Measurements from ENCODE around the gene UBXN6. TPM values are rescaled to one million over a fixed set of nuclear protein-coding genes. Genes with fewer than 3 reads are reported as not detected.

The UBXN6 gene
- total RNA-seq, 4 donors from 2014 or later: 40.7 to 72.9 (median 50.8) TPM

GRCh38 chr19:4446704-4447200 is 10.8 kb downstream of the UBXN6 start:
- peaks cover 10 to 30% (median 17%) of the 10 kb centered on the region in 3 donors for H3K4me1 ChIP-seq
- H3K27ac ChIP-seq: no peak overlapping the region
- DNase-seq: no peak
- TF ChIP-seq CTCF (IDR thresholded peaks at IDR 0.05): no peak
- no peak for TF ChIP-seq POLR2A (IDR thresholded peaks at IDR 0.05)
- intact Hi-C loops (cut with DNase I): no loop called here
- peaks cover 56 to 85% (median 58%) of the 10 kb centered on the region in 3 donors for H3K36me3 ChIP-seq
- 73 to 75% methylated on average over 3 to 5 of the region's 15 CpGs for WGBS, 2 donors
- no peak overlapping the region for H3K4me3 ChIP-seq
- no peaks in the 10 kb centered on the region for H3K27me3 ChIP-seq
- H3K9me3 ChIP-seq: no peaks in the 10 kb centered on the region

GRCh38 chr19:4445963-4446703 is 11.5 kb downstream of the UBXN6 start:
- Histone ChIP-seq H3K27ac (no peak overlapping the region), H3K4me3 (no peak overlapping the region), H3K36me3 (peaks cover 52 to 79% (median 53%) of the 10 kb centered on the region in 3 donors), H3K4me1 (peaks cover 10 to 30% (median 17%) of the 10 kb centered on the region in 3 donors), H3K27me3 (no peaks in the 10 kb centered on the region), H3K9me3 (no peaks in the 10 kb centered on the region)
- intact Hi-C loops (cut with DNase I): no loop called here
- no peak for DNase-seq
- WGBS, 2 donors: 87 to 100% methylated on average over 3 to 18 of the region's 58 CpGs
- TF ChIP-seq CTCF (IDR thresholded peaks at IDR 0.05) (no peak), POLR2A (IDR thresholded peaks at IDR 0.05) (no peak)

- H3K36me3 ChIP-seq: peaks cover 45 to 68% (median 51%) of the 10 kb centered on the region in 3 donors
- intact Hi-C loops (cut with DNase I): no loop called here
- 71 to 88% methylated on average over 4 to 12 of the region's 36 CpGs for WGBS, 2 donors
Observed at GRCh38 chr19:4444765-4445741, 12.5 kb downstream of the UBXN6 start.

GRCh38 chr19:4443966-4444764 is 13.4 kb downstream of the UBXN6 start:
- TF ChIP-seq POLR2A (IDR thresholded peaks at IDR 0.05) (no peak), CTCF (IDR thresholded peaks at IDR 0.05) (no peak)
- H3K27me3 ChIP-seq: no peaks in the 10 kb centered on the region
- no peak for DNase-seq
- H3K27ac ChIP-seq: no peak overlapping the region
- H3K4me3 ChIP-seq: no peak overlapping the region
- peaks cover 45 to 59% (median 45%) of the 10 kb centered on the region in 3 donors for H3K36me3 ChIP-seq
- no peaks in the 10 kb centered on the region for H3K9me3 ChIP-seq
- 77% methylated on average over 7 of the region's 20 CpGs; no CpG with 5 or more reads in 1 of the 2 donors for WGBS, 2 donors
- intact Hi-C loops (cut with DNase I): no loop called here
- peaks cover 9 to 21% (median 11%) of the 10 kb centered on the region in 3 donors for H3K4me1 ChIP-seq

More at GRCh38 chr19:4444765-4445741, 12.5 kb downstream of the UBXN6 start:
- no peaks in the 10 kb centered on the region for H3K27me3 ChIP-seq
- no peak for DNase-seq
- H3K27ac ChIP-seq: no peak overlapping the region
- H3K9me3 ChIP-seq: no peaks in the 10 kb centered on the region
- TF ChIP-seq POLR2A (IDR thresholded peaks at IDR 0.05): no peak
- no peak for TF ChIP-seq CTCF (IDR thresholded peaks at IDR 0.05)
- H3K4me1 ChIP-seq: peaks cover 10 to 29% (median 17%) of the 10 kb centered on the region in 3 donors
- H3K4me3 ChIP-seq: no peak overlapping the region
